HepG2 (cell line): Measurements from ENCODE around the gene SRXN1. TPM values are rescaled to one million over a fixed set of nuclear protein-coding genes. Genes with fewer than 3 reads are reported as not detected.

Source experiments
- ATAC-seq: fragments of 200-7000 bp; cut with Tn5 transposase; 3 replicates; pipeline ENCODE4 v1.9.1; 2020; ENCODE audit warnings: mild to moderate bottlenecking, moderate library complexity
- BruUV-seq: library from RNA; stranded (reverse); fragments of 400-500 nt; replicated peaks from 2 replicates; lab custom pipeline; 2021; lab: Mats Ljungman, UMichigan
- CTCF ChIA-PET: fragments of 300-600 bp; formaldehyde crosslinking; extraction: SDS; loops from one replicate; lab custom pipeline; 2021; ENCODE audit warnings: low total read pairs, inconsistent platforms, low intra/inter-chr PET ratio; lab: Yijun Ruan, JAX
- POLR2A ChIA-PET: fragments of 350-600 bp; sonication (Branson Sonifier 250); formaldehyde crosslinking; loops from one replicate; lab custom pipeline; 2020; ENCODE audit warnings: antibody characterized with exemption, inconsistent platforms; lab: Yijun Ruan, JAX
- DNase-seq: peaks from one replicate; pipeline ENCODE4 v3.0.0-alpha.2; 2015; ENCODE audit warnings: low spot score
- FAIRE-seq: peaks from 3 replicates; lab custom pipeline; 2011; peaks lifted over from hg19 to GRCh38; lab: Jason Lieb, UNC
- H2AFZ ChIP-seq: one replicate; pipeline ENCODE4 v1.6.1; 2011; ENCODE audit warnings: low read length, inconsistent platforms
- H3K27ac ChIP-seq: fragments of 300-600 bp; 3 replicates; pipeline ENCODE4 v1.8.0; 2011; ENCODE audit warnings: mixed run types, mild to moderate bottlenecking, mixed read lengths, low read length, inconsistent platforms; ENCODE audit not compliant: insufficient read depth; ENCODE audit errors: extremely low read length
- H3K27me3 ChIP-seq, 2 experiments: fragments of 200-600 bp in 1 of 2; 2 replicates in 1 of 2; 3 replicates in 1 of 2; pipeline versions ENCODE4 v1.6.0 to v1.8.0; 2011; ENCODE audit warnings: low read length in 2 of 2, mild to moderate bottlenecking in 2 of 2, moderate library complexity in 2 of 2, inconsistent platforms in 1 of 2; ENCODE audit not compliant: insufficient read depth in 2 of 2, control insufficient read depth in 1 of 2
- H3K36me3 ChIP-seq, 2 experiments: fragments of 200-600 bp in 1 of 2; replicated peaks in 1 of 2; 2 replicates in 1 of 2; 3 replicates in 1 of 2; pipeline versions ENCODE4 v1.5.1 to v1.8.0; 2011; ENCODE audit warnings: low read length in 2 of 2, inconsistent platforms in 1 of 2; ENCODE audit not compliant: insufficient read depth in 2 of 2, control insufficient read depth in 1 of 2
- H3K4me1 ChIP-seq: 2 replicates; pipeline ENCODE4 v1.5.1; 2012; ENCODE audit warnings: low read length, inconsistent platforms; ENCODE audit not compliant: insufficient read depth
- H3K4me2 ChIP-seq: 2 replicates; pipeline ENCODE4 v1.6.0; 2011; ENCODE audit warnings: low read depth, low read length, inconsistent platforms
- H3K4me3 ChIP-seq, 3 experiments: fragments of 200-600 bp in 1 of 3; sonication (generic), shearing (Covaris generic) in 1 of 3; replicated peaks in 1 of 3; 2 replicates each; pipeline ENCODE4 v1.5.1; 2011 to 2016; ENCODE audit warnings: low read length in 3 of 3, inconsistent platforms in 2 of 3, low read depth in 2 of 3, mild to moderate bottlenecking in 2 of 3, control low read depth in 1 of 3, mixed read lengths in 1 of 3; ENCODE audit not compliant: insufficient read depth in 1 of 3
- H3K79me2 ChIP-seq: one replicate; pipeline ENCODE4 v1.6.1; 2011; ENCODE audit warnings: low read length, inconsistent platforms; ENCODE audit not compliant: insufficient read depth
- H3K9ac ChIP-seq: 2 replicates; pipeline ENCODE4 v1.6.0; 2011; ENCODE audit warnings: mild to moderate bottlenecking, low read depth, low read length, inconsistent platforms; ENCODE audit not compliant: insufficient read depth
- H3K9me3 ChIP-seq: 2 replicates; pipeline ENCODE4 v1.5.1; 2012; ENCODE audit warnings: mild to moderate bottlenecking, low read length
- H4K20me1 ChIP-seq: 2 replicates; pipeline ENCODE4 v1.6.0; 2011; ENCODE audit warnings: inconsistent platforms, mild to moderate bottlenecking, low read length, moderate library complexity; ENCODE audit not compliant: insufficient read depth
- BHLHE40 ChIP-seq: IDR thresholded peaks from 2 replicates; pipeline ENCODE4 v1.6.1; 2011; ENCODE audit warnings: low read length, improper control_type of control experiment
- MXI1 ChIP-seq: IDR thresholded peaks from 3 replicates; pipeline ENCODE4 v1.6.1; 2012; ENCODE audit warnings: low read depth, low read length, inconsistent platforms, borderline replicate concordance
- NFAT5 ChIP-seq: sonication (generic); formaldehyde crosslinking; IDR thresholded peaks from 2 replicates; pipeline ENCODE4 v1.4.0; 2020; ENCODE audit warnings: missing genetic modification reagents
- NFYB ChIP-seq: sonication (generic); formaldehyde crosslinking; IDR thresholded peaks from 2 replicates; pipeline ENCODE4 v1.4.0; 2020; ENCODE audit warnings: missing genetic modification reagents
- PAWR ChIP-seq: sonication (generic); formaldehyde crosslinking; IDR thresholded peaks from 2 replicates; pipeline ENCODE4 v1.4.0; 2020; ENCODE audit warnings: missing genetic modification reagents, mild to moderate bottlenecking, borderline replicate concordance
- TFE3 ChIP-seq: IDR thresholded peaks from 2 replicates; pipeline ENCODE4 v1.6.1; 2016
- ZNF343 ChIP-seq: sonication (generic); formaldehyde crosslinking; IDR thresholded peaks from 2 replicates; pipeline ENCODE4 v1.4.0; 2020; ENCODE audit warnings: mild to moderate bottlenecking, missing genetic modification reagents
- ZNF609 ChIP-seq: sonication (generic); formaldehyde crosslinking; IDR thresholded peaks from 2 replicates; pipeline ENCODE4 v1.4.0; 2020; ENCODE audit warnings: mild to moderate bottlenecking, missing genetic modification reagents, borderline replicate concordance
- ZNF788 ChIP-seq: sonication (generic); formaldehyde crosslinking; IDR thresholded peaks from 2 replicates; pipeline ENCODE4 v1.5.0; 2020; ENCODE audit warnings: mild to moderate bottlenecking, missing genetic modification reagents, borderline replicate concordance
- ZNF816 ChIP-seq: sonication (generic); formaldehyde crosslinking; IDR thresholded peaks from 2 replicates; pipeline ENCODE4 v1.8.0; 2022; ENCODE audit warnings: missing genetic modification reagents, mild to moderate bottlenecking, borderline replicate concordance
- WGBS: methylation state at CpG from one replicate; pipeline ENCODE4 v1.1.6; 2017; ENCODE audit warnings: low lambda C conversion rate; 5-methylcytosine and 5-hydroxymethylcytosine counted together
- in situ Hi-C: cut with HindIII; loops from 2 replicates; pipeline ENCODE4 v1.10.0; 2017; ENCODE audit warnings: low pct_unique_long_range_greater_than_20kb; ENCODE audit not compliant: extremely low pct_ligation_motif_present
- intact Hi-C: fragments of 100-400 bp; cut with micrococcal nuclease; formaldehyde crosslinking; loops from one replicate; pipeline ENCODE4 v1.10.0; 2022; ENCODE audit not compliant: unreplicated experiment
- polyA plus RNA-seq, 8 experiments: library from polyadenylated mRNA; depleted of rRNA in 3 of 8; stranded (reverse) in 7 of 8; unstranded in 1 of 8; fragments of >200 nt; fragmentation: Illumina TruSeq in 4 of 8; extraction: Trizol in 4 of 8; gene quantifications; 2 replicates each; pipeline versions ENCODE4 v1.2.1 to v1.2.3, GENCODE V29; 2011 to 2016; ENCODE audit warnings: low read depth in 4 of 8, missing spikeins in 1 of 8, mixed read lengths in 1 of 8; ENCODE audit not compliant: insufficient read depth in 1 of 8
- total RNA-seq, 5 experiments: library from RNA; depleted of rRNA; stranded (reverse); fragments of >200 nt; fragmentation: Illumina TruSeq; extraction: Trizol; gene quantifications; 2 replicates each; pipeline ENCODE4 v1.2.3, GENCODE V29; 2016; ENCODE audit warnings: low read depth in 1 of 5

The SRXN1 gene
- total and polyA plus RNA-seq, 2 of the 13 experiments (the other 11 are each of a cell fraction or from before 2014, with no cell fraction given), result 29.9 to 87.7 TPM

- TF ChIP-seq NFAT5 (CRISPR knock-in tag) (no peak), ZNF343 (CRISPR knock-in tag) (no peak), ZNF788 (CRISPR knock-in tag) (no peak), BHLHE40 (peak; percentile 84)
These were observed 34.0 kb downstream of the SRXN1 start (continued) for GRCh38 chr20:618980-619379.

GRCh38 chr20:617934-618690 lies 34.9 kb downstream of the SRXN1 start:
- no peak overlapping the region for H3K4me2 ChIP-seq
- H3K9me3 ChIP-seq, result peaks cover 5% of the 10 kb centered on the region; the same call in 1 of the 2 replicates
- H3K4me3 ChIP-seq, result no peak overlapping the region
- no peak overlapping the region for H2AFZ ChIP-seq
- no peak for DNase-seq
- H3K79me2 ChIP-seq, result no peaks in the 10 kb centered on the region
- intact Hi-C loops (no loop called here), in situ Hi-C loops (no loop called here)
- peaks cover 0 to 42% of the 10 kb centered on the region in 2 experiments; a peak in 3 of 5 replicates for H3K27me3 ChIP-seq
- no peak overlapping the region for H3K27ac ChIP-seq
- ChIA-PET POLR2A (no interaction called here), CTCF (no interaction called here)
- WGBS, result under 1% methylated on average over 4 of the region's 4 CpGs
- no TSS peak for BruUV-seq
- no peaks in the 10 kb centered on the region for H3K36me3 ChIP-seq
- H3K9ac ChIP-seq, result no peak overlapping the region
- no peaks in the 10 kb centered on the region for H4K20me1 ChIP-seq
- peaks cover 6% of the 10 kb centered on the region for H3K4me1 ChIP-seq
- no peak for FAIRE-seq
- ATAC-seq, result no peak
- TF ChIP-seq NFYB (CRISPR knock-in tag) (no peak), MXI1 (no peak), TFE3 (CRISPR knock-in tag) (no peak), PAWR (CRISPR knock-in tag) (no peak), ZNF609 (CRISPR knock-in tag) (no peak), ZNF816 (CRISPR knock-in tag) (no peak)
